GM13976 (cell line): ENCODE measurements around the gene HMGCS2.

Experiments used
- DNase-seq: peaks from one replicate; pipeline ENCODE4 v3.0.0; 2012; ENCODE audit warnings: low spot score
- CTCF ChIP-seq: IDR thresholded peaks from 2 replicates; pipeline ENCODE4 v1.5.1; 2012; ENCODE audit warnings: borderline replicate concordance, mild to moderate bottlenecking; ENCODE audit not compliant: insufficient read depth; ENCODE audit errors: extremely low read depth, missing control alignments, control extremely low read depth
- in situ Hi-C: fragments of 300-500 bp; cut with MboI; formaldehyde crosslinking; loops from one replicate; pipeline ENCODE4 v1.12.0; 2022; ENCODE audit warnings: low sequenced_read_pairs, mixed read lengths, inconsistent platforms; ENCODE audit not compliant: unreplicated experiment

The HMGCS2 gene

GRCh38 chr1:119700326-119700725, 68.4 kb downstream of the HMGCS2 start:
- no peak for TF ChIP-seq CTCF
- in situ Hi-C loops = no loop called here
- DNase-seq = no peak
